GM21737 (cell line): ENCODE results near the gene RAP1B.

ENCODE experiments used
- ATAC-seq: cut with Tn5 transposase; IDR thresholded peaks from one replicate; pipeline ENCODE4 v1.9.1; 2021; ENCODE audit warnings: mild to moderate bottlenecking, moderate library complexity; ENCODE audit not compliant: unreplicated experiment

RAP1B gene

GRCh38 chr12:68610370-68611093, at the start of gene RAP1B:
Gene RAP1B (plus strand): TSS chr12:68610899. CDS start chr12:68648725, 37,826 bp downstream.
- peak; percentile 85 for ATAC-seq

- ATAC-seq, result no peak
These were observed 48.9 kb upstream of the RAP1B start for GRCh38 chr12:68561830-68562229.

GRCh38 chr12:68564166-68564565, 46.5 kb upstream of the RAP1B start:
- ATAC-seq, result no peak

DNA sequence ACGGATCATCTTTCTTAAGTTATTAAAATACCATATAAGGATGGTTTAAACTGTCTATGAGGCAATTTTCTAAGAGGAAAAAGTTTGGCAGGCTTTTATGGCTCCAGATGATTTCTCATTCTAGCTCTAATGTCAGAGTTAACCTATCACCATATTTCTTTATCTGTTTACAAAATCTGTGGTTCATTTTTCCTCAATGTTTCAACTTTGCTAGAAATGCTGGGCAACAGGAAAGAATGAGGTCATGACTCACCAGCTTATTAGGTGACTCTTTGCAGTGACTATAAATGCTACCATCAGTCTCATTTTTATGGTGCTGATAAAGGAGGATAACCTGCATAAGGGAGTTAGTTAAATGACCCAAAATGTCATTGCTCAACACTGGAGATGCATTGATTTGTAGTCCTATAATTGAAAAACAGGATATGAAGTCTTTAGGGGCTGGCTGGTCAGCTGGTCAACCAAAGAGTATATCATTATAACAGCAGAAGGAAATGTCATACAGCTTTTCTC, 45.3 kb upstream of the RAP1B start:
- ATAC-seq, result no peak

DNA sequence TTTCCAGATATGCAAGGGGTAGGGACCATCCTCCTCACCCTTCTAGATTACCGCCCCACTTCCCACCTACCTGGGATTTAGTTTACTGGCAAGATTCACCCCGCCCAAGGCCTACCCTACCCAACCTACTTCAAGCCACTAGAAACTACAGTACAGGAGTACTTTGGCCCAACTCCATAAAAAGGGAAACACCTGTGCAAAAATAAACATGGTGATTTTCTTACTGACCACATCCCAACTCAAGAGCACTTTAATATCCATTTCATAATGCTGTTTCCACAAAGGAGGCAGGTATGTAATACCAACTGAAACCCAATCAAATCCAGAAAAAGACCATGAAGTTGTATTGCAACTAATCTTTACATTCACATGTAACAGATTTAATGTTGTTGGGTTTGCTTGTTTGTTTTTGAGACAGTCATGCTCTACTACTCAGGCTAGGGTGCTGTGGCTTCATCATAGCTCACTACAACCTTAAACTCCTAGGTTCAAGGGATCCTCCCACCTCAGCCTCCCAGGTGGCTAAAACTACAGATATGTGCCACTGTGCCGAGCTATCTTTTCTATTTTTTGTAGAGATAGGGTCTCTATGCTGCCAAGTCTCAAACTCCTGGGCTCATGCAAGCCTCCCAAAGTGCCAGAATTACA, 41.7 kb upstream of the RAP1B start:
- ATAC-seq, result no peak

DNA sequence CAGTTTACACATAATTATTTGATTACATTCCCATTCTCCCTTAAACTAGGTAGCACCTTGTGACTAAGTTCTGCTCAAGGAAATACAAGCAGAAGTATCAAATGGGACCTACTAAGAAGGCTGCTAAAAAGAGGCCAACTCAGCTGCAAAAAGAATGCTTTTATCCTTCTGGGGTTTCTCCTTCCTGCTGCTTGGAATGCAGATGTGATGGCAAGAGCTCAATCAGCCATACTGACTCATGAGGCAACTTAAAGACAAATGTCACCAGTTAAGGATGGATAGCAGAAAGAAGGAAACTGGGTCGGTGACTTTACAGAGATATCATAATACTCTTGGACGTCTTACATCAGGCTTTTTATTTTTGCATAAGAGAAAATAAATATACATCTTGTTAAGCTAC, 38.0 kb upstream of the RAP1B start:
- ATAC-seq, result no peak

GRCh38 chr12:68573406-68573805, 37.3 kb upstream of the RAP1B start:
- no peak for ATAC-seq

- ATAC-seq, result no peak
These were observed 32.8 kb upstream of the RAP1B start for GRCh38 chr12:68577949-68578348.

GRCh38 chr12:68578765-68579164, 31.9 kb upstream of the RAP1B start:
- ATAC-seq, result no peak

DNA sequence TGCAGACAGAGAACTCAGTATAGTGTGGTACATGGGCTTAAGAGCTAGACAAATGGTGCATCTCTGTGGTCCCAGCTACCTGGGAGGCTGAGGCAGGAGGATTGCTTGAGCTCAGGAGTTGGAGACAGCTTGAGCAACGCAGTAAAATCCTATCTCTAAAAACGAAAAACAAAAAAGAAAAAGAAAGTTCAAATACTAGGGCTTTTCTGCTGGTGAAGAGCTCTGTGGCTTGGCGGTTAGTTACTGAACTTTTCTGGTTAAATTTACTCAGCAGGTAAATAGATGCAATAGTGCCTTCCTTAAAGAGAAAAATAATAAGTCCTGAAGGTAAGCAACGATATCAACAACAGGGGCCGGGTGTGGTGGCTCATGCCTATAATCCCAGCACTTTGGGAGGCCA, 31.4 kb upstream of the RAP1B start:
- ATAC-seq, result no peak

DNA sequence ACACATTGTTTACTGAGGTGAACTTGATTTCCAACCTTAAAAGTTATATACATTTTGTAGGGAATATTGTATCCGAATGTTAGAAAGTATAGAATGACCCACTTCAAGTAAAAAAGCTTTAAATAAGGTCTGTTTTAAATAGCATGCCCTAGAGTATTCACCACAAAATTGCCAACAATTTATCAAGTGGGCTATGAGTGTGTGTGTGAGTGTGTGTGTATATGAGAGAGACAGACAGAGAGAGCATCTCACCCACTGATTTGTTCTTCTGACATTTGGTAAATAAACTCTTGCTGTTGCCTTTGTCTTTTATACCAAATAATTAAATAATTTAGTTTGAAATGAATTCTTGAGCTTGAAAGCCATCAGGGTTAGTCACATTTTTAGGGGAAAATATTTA, 29.8 kb upstream of the RAP1B start:
- ATAC-seq, result no peak

GRCh38 chr12:68581926-68582325, 28.8 kb upstream of the RAP1B start:
- ATAC-seq, result no peak

DNA sequence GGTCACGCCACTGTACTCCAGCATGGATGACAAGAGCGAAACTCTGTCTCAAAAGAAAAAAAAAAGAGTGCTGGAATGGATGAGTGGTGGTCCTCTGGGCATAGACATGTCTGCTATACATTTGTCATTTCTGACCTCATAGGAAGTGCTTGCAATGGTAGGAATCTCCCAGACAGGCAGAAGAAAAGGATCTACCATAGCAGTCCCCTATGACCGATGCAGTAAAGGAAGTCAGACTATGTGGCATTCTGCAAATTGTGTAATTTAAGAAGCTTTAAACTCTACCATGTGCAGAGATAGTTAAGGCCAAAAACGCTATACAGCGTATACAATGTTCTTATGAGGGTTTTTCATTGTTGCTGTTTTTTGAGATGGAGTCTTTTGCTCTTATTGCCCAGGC, 24.7 kb upstream of the RAP1B start:
- no peak for ATAC-seq

DNA sequence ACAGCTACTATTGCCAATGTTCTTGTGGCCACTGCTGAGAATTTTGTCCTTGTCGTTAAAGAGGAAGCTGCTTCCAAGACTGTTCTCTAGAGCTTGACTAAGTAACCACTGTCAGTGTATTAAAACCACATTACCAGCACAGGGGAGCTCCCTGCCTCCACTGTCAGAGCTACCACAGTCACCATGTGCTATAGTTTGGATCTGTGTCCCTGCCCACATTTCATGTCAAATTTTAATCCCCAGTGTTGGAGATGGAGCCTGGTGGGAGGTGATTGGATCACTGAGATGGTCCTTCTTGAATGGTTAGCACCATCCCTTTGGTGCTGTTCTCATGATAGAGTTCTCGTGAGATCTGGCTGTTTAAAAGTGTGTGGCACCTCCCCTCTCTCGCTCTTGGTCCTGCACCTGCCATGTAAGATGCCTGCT, 23.2 kb upstream of the RAP1B start:
- ATAC-seq, result peak; percentile 66

GRCh38 chr12:68589194-68589593, 21.5 kb upstream of the RAP1B start:
- no peak for ATAC-seq

- ATAC-seq, result peak; percentile 63
These were observed 18.8 kb upstream of the RAP1B start for GRCh38 chr12:68591734-68592418.

GRCh38 chr12:68595241-68595640, 15.5 kb upstream of the RAP1B start:
- ATAC-seq, result no peak

- no peak for ATAC-seq
These were observed 8.9 kb upstream of the RAP1B start for GRCh38 chr12:68601767-68602166.

DNA sequence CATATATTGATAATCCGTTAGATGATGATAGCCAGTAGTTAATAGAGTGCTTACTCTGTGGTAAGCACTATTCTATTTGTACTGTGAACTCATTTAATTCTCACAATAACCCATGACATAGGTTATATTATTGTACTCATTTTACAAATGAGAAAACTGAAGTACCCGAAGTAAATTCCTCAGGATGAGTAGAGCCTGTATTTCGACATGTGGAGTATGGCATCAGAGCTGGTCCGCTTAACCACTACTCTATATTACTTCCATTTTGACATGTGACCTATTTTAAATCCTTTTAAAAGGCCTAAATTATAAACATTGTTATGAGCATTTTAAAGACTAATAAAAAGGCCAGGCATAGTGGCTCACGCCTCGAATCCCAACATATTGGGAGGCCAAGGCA, 8.0 kb upstream of the RAP1B start:
- ATAC-seq, result no peak

DNA sequence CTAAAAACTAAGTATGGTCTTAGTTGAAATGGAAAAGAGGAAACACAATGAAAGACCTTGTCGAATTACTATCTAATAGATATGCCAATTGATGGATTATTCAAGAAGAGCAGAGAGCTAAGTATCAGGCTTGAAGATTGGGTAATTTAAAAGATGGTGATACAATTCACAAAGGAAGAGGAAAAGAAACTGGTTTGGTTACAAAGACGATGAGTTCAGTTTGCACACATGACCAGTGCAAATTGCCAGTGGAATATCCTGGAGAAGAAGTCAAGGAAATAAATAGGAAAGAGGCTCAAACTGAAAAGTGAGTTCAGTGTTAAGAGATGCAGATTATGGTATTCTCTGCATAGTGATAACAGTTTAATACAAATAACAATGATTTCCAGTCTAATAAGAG, 2.5 kb upstream of the RAP1B start:
- ATAC-seq, result no peak

GRCh38 chr12:68609998-68610369, 715 bp upstream of the RAP1B start:
- no peak for ATAC-seq
